ENCODE data around the gene PTCH1.

DNA sequence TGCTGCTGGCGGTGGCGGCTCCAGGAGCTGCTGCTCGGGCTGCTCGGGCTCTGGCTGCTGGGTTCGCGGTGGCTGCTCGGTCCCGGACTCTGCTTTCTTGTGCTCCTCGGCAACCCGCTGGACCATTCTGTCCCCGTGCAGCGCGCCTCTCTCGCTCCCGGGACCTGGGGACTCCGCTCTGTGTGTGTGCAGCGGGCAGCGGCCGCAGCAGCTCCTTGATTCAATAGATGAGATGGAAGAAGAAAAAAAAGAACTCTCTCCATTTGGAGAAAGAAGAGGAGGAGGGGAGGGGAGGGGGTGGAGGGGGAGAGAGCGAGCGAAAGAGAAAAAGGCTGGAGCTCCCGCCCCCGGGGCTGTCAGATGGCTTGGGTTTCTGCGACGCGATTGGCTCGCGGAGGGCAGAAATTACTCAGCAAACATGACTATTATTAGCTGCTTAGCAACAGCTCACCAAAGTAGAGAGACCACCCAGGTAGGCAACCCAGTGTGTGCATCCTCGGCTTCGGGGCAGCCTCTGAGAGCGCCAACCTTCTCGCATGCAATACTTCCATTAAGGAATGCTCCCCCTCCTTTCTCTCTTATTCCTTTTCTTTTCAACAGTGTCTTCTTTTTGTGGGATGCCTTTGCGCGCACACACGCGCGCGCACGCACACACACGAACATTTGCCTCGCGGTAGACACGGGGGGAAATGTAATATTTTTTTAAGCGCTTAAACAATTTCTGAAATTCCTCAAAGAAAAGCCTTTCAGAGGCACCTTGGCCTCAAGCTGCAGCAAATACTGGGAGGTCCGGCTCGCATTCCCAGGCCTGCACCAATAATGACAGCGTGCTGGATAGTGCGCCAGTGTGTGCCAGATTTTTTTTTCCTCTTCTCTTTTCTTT is 7.6 kb downstream of the PTCH1 start:
- TF ChIP-seq, protein P1, sequence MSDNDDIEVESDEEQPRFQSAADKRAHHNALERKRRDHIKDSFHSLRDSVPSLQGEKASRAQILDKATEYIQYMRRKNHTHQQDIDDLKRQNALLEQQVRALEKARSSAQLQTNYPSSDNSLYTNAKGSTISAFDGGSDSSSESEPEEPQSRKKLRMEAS (IDR thresholded peaks at IDR 0.05; ENCODE audit: low read depth), result peak; percentile 57; the same call in 1 of the 2 replicates
- TF ChIP-seq POLR2AphosphoS5 (IDR thresholded peaks at IDR 0.05; ENCODE audit: low read depth, low read length), result no peak
- no peak for TF ChIP-seq GABPA (IDR thresholded peaks at IDR 0.05; ENCODE audit: low read depth)
- TF ChIP-seq SMC3 (IDR thresholded peaks at IDR 0.05; ENCODE audit: low read depth, low read length), result no peak
- TF ChIP-seq, protein P2, sequence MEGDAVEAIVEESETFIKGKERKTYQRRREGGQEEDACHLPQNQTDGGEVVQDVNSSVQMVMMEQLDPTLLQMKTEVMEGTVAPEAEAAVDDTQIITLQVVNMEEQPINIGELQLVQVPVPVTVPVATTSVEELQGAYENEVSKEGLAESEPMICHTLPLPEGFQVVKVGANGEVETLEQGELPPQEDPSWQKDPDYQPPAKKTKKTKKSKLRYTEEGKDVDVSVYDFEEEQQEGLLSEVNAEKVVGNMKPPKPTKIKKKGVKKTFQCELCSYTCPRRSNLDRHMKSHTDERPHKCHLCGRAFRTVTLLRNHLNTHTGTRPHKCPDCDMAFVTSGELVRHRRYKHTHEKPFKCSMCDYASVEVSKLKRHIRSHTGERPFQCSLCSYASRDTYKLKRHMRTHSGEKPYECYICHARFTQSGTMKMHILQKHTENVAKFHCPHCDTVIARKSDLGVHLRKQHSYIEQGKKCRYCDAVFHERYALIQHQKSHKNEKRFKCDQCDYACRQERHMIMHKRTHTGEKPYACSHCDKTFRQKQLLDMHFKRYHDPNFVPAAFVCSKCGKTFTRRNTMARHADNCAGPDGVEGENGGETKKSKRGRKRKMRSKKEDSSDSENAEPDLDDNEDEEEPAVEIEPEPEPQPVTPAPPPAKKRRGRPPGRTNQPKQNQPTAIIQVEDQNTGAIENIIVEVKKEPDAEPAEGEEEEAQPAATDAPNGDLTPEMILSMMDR (IDR thresholded peaks at IDR 0.05), result no peak
- TF ChIP-seq TEAD4 (IDR thresholded peaks at IDR 0.05; ENCODE audit: borderline replicate concordance, insufficient read depth), result no peak
- TF ChIP-seq SIN3A (IDR thresholded peaks at IDR 0.05; ENCODE audit: borderline replicate concordance, low read depth, low read length), result no peak
- TF ChIP-seq NRF1 (IDR thresholded peaks at IDR 0.05; ENCODE audit: low read depth, low read length), result peak; percentile 44
- TF ChIP-seq TAF1 (IDR thresholded peaks at IDR 0.05; ENCODE audit: borderline replicate concordance, low read depth, low read length), result 0 out of 2 replicates have a peak, but pooled peaks have one; percentile 41
- TF ChIP-seq RCOR1 (IDR thresholded peaks at IDR 0.05; ENCODE audit: low read length), result no peak
- TF ChIP-seq, protein P3, sequence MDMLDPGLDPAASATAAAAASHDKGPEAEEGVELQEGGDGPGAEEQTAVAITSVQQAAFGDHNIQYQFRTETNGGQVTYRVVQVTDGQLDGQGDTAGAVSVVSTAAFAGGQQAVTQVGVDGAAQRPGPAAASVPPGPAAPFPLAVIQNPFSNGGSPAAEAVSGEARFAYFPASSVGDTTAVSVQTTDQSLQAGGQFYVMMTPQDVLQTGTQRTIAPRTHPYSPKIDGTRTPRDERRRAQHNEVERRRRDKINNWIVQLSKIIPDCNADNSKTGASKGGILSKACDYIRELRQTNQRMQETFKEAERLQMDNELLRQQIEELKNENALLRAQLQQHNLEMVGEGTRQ (IDR thresholded peaks at IDR 0.05; ENCODE audit: borderline replicate concordance, low read depth, low read length), result no peak
